Hepatocyte (in vitro differentiated cells): ENCODE measurements around the gene EDAR. TPM values are rescaled to one million over a fixed set of nuclear protein-coding genes. Genes with fewer than 3 reads are reported as not detected.

ENCODE experiments used
- DNase-seq: peaks from one replicate; pipeline ENCODE4 v3.0.0-alpha.2; 2016; ENCODE audit warnings: low spot score
- H2AFZ ChIP-seq: fragments of 200-600 bp; sonication (generic); 2 replicates; pipeline ENCODE4 v1.6.0; 2016; ENCODE audit warnings: antibody characterized with exemption, mild to moderate bottlenecking
- H3K27ac ChIP-seq: fragments of 200-600 bp; sonication (generic); 2 replicates; pipeline ENCODE4 v1.5.1; 2016; ENCODE audit warnings: mild to moderate bottlenecking
- H3K27me3 ChIP-seq: fragments of 200-600 bp; sonication (generic); 2 replicates; pipeline ENCODE4 v1.6.1; 2016
- H3K36me3 ChIP-seq: fragments of 200-600 bp; sonication (generic); replicated peaks from 2 replicates; pipeline ENCODE4 v1.5.1; 2016; ENCODE audit warnings: low read depth; ENCODE audit not compliant: insufficient read depth
- H3K4me1 ChIP-seq: fragments of 200-600 bp; sonication (generic); 2 replicates; pipeline ENCODE4 v1.5.1; 2016; ENCODE audit warnings: mild to moderate bottlenecking, moderate library complexity; ENCODE audit not compliant: insufficient read depth
- H3K4me2 ChIP-seq: fragments of 200-600 bp; sonication (generic); 2 replicates; pipeline ENCODE4 v1.6.0; 2016
- H3K4me3 ChIP-seq: fragments of 200-600 bp; sonication (generic); 2 replicates; pipeline ENCODE4 v1.5.1; 2016; ENCODE audit warnings: mild to moderate bottlenecking
- H3K79me2 ChIP-seq: fragments of 200-600 bp; sonication (generic); 2 replicates; pipeline ENCODE4 v1.6.0; 2017; ENCODE audit warnings: mild to moderate bottlenecking
- H3K9me2 ChIP-seq: fragments of 200-600 bp; sonication (generic); replicated peaks from 2 replicates; pipeline ENCODE4 v1.6.0; 2017; ENCODE audit warnings: mild to moderate bottlenecking; ENCODE audit not compliant: insufficient read depth
- H3K9me3 ChIP-seq: fragments of 200-600 bp; sonication (generic); 2 replicates; pipeline ENCODE4 v1.5.1; 2016; ENCODE audit warnings: low read depth, mild to moderate bottlenecking
- H4K20me1 ChIP-seq: fragments of 200-600 bp; sonication (generic); 2 replicates; pipeline ENCODE4 v1.6.0; 2016; ENCODE audit warnings: mild to moderate bottlenecking; ENCODE audit not compliant: insufficient read depth, poor library complexity, severe bottlenecking
- CTCF ChIP-seq: fragments of 200-600 bp; sonication (generic); IDR thresholded peaks from 2 replicates; pipeline ENCODE4 v1.5.1; 2016; ENCODE audit warnings: antibody characterized with exemption, mild to moderate bottlenecking; ENCODE audit not compliant: poor library complexity
- EZH2 ChIP-seq: fragments of 200-600 bp; sonication (generic); IDR thresholded peaks from 2 replicates; pipeline ENCODE4 v1.6.1; 2016; ENCODE audit warnings: antibody characterized with exemption, mild to moderate bottlenecking, borderline replicate concordance
- EZH2phosphoT487 ChIP-seq: fragments of 200-600 bp; sonication (generic); IDR thresholded peaks from one replicate; pipeline ENCODE4 v1.6.1; 2018; ENCODE audit warnings: antibody characterized with exemption, mild to moderate bottlenecking, low read depth, moderate library complexity; ENCODE audit not compliant: unreplicated experiment, severe bottlenecking
- WGBS: methylation state at CpG from one replicate; pipeline ENCODE4 v1.1.6; 2016; ENCODE audit warnings: low lambda C conversion rate; ENCODE audit errors: missing lambda C conversion rate; 5-methylcytosine and 5-hydroxymethylcytosine counted together
- polyA plus RNA-seq: library from polyadenylated mRNA; unstranded; fragments of >200 nt; fragmentation: Nextera tagmentation; extraction: Ambion mirVana; gene quantifications from 2 replicates; pipeline ENCODE4 v1.2.1, GENCODE V29; 2016
- total RNA-seq: library from RNA; depleted of rRNA; stranded (reverse); fragments of >200 nt; gene quantifications from 2 replicates; pipeline ENCODE4 v1.2.3, GENCODE V29; 2014

EDAR gene
- total and polyA plus RNA-seq, 2 experiments from 2014 or later = 0.20 to 0.21 TPM

DNA sequence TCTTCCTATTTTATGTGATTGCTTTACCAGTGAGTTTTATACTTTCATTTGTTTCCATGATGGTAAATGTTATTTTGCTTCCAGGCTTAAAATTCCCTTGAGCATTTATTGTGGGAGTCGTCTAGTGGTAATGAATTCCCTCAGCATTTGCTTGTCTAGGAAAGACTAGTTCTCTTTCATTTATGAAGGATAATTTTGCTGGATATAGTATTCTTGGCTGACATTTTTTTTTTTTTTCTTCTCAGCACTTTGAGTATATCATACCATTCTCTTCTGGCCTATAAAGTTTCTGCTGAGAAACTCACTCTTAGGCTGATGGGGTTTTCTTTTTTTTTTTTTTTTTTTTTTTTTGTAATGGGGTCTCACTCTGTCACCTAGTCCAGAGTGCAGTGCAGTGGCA, 99.1 kb downstream of the EDAR start:
- Histone ChIP-seq H4K20me1 (no peaks in the 10 kb centered on the region), H3K27ac (no peak overlapping the region), H3K9me3 (peaks cover 24% of the 10 kb centered on the region), H3K79me2 (no peaks in the 10 kb centered on the region), H3K9me2 (no peaks in the 10 kb centered on the region), H3K36me3 (no peaks in the 10 kb centered on the region), H3K27me3 (no peaks in the 10 kb centered on the region), H3K4me2 (no peak overlapping the region), H2AFZ (no peak overlapping the region), H3K4me1 (no peaks in the 10 kb centered on the region), H3K4me3 (no peak overlapping the region)
- WGBS = 97% methylated on average over 1 of the region's 1 CpG
- no peak for DNase-seq
- TF ChIP-seq CTCF = no peak
- TF ChIP-seq EZH2 = no peak
- no peak for TF ChIP-seq EZH2phosphoT487

- H3K4me1 ChIP-seq = no peaks in the 10 kb centered on the region
- H3K36me3 ChIP-seq = no peaks in the 10 kb centered on the region
- TF ChIP-seq CTCF (no peak), EZH2 (no peak), EZH2phosphoT487 (no peak)
- H4K20me1 ChIP-seq = no peaks in the 10 kb centered on the region
- peaks cover 21% of the 10 kb centered on the region for H3K9me3 ChIP-seq
- H3K9me2 ChIP-seq = no peaks in the 10 kb centered on the region
- no peak overlapping the region for H3K27ac ChIP-seq
- H2AFZ ChIP-seq = no peak overlapping the region
- H3K4me3 ChIP-seq = no peak overlapping the region
- no peaks in the 10 kb centered on the region for H3K79me2 ChIP-seq
- no peaks in the 10 kb centered on the region for H3K27me3 ChIP-seq
- DNase-seq = no peak
- WGBS = 71% methylated on average over 6 of the region's 6 CpGs
- no peak overlapping the region for H3K4me2 ChIP-seq
Measured at GRCh38 chr2:108884619-108885018, 104.4 kb downstream of the EDAR start.

- Histone ChIP-seq H3K4me3 (no peak overlapping the region), H3K9me3 (no peaks in the 10 kb centered on the region), H3K4me2 (no peak overlapping the region), H3K79me2 (no peaks in the 10 kb centered on the region), H3K36me3 (no peaks in the 10 kb centered on the region), H3K27me3 (no peaks in the 10 kb centered on the region), H3K27ac (no peak overlapping the region), H3K4me1 (no peaks in the 10 kb centered on the region), H4K20me1 (no peaks in the 10 kb centered on the region), H2AFZ (no peak overlapping the region), H3K9me2 (no peaks in the 10 kb centered on the region)
- 50% methylated on average over 2 of the region's 2 CpGs for WGBS
- DNase-seq = no peak
- TF ChIP-seq EZH2 (no peak), EZH2phosphoT487 (no peak), CTCF (no peak)
Measured at GRCh38 chr2:108878276-108878675, 110.7 kb downstream of the EDAR start.

DNA sequence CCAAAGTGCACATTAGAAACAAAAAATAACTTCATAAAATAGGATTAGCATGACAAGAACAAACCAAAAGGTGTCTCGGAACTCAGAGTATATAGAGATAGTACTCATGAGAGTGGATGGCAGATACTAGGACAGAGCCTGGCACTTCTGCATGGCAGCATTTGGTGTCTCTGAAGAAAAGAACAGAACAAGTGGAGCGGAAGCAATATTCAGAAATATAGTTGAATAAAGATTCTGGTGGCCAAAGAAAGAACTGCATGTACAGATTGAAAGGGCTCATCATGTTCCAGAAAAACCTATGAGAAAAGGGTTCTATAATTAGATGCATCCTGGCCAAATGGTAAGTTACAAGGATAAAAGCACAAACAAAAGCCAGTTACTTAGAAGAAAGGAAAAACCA, 111.5 kb downstream of the EDAR start:
- Histone ChIP-seq H3K27me3 (no peaks in the 10 kb centered on the region), H3K9me2 (no peaks in the 10 kb centered on the region), H3K9me3 (no peaks in the 10 kb centered on the region), H3K4me1 (no peaks in the 10 kb centered on the region), H2AFZ (no peak overlapping the region), H3K4me3 (no peak overlapping the region), H3K27ac (no peak overlapping the region), H4K20me1 (no peaks in the 10 kb centered on the region), H3K36me3 (no peaks in the 10 kb centered on the region), H3K79me2 (no peaks in the 10 kb centered on the region), H3K4me2 (no peak overlapping the region)
- 95% methylated on average over 2 of the region's 2 CpGs for WGBS
- no peak for TF ChIP-seq EZH2phosphoT487
- no peak for TF ChIP-seq EZH2
- no peak for TF ChIP-seq CTCF
- no peak for DNase-seq
